T-cell (primary cell): Measurements from ENCODE around the gene CELF1. TPM values are rescaled to one million over a fixed set of nuclear protein-coding genes. Genes with fewer than 3 reads are reported as not detected.

ENCODE experiments used
- ATAC-seq, 4 experiments: fragments of 200-7000 bp in 3 of 4; fragments of 150-1000 bp in 1 of 4; cut with Tn5 transposase; replicated peaks in 1 of 4; 1 replicate in 3 of 4; 2 replicates in 1 of 4; pipeline ENCODE4 v1.10.0; 2021; ENCODE audit warnings: moderate library complexity in 3 of 4, mild to moderate bottlenecking in 2 of 4, moderate number of reproducible peaks in 1 of 4
- CTCF ChIA-PET, 2 donors: fragments of 300-600 bp; sonication (Branson Sonifier 250); formaldehyde crosslinking; loops; one replicate each; lab custom pipeline; 2022; ENCODE audit warnings: antibody characterized with exemption in 2 of 2; lab: Charles Lee
- POLR2A ChIA-PET, 2 donors: fragments of 300-600 bp; sonication (Branson Sonifier 250); formaldehyde crosslinking; loops; one replicate each; lab custom pipeline; 2022; ENCODE audit warnings: antibody characterized with exemption in 2 of 2; lab: Charles Lee
- DNase-seq, 35 experiments: peaks; one replicate each; pipeline versions ENCODE4 v3.0.0 to v3.0.0-alpha.2; 2013 to 2023
- H3K27ac ChIP-seq: one replicate; pipeline ENCODE4 v1.5.1; 2013; ENCODE audit warnings: low read length
- H3K27me3 ChIP-seq, 2 experiments: replicated peaks in 1 of 2; 1 replicate in 1 of 2; 2 replicates in 1 of 2; pipeline versions ENCODE4 v1.6.1 to v1.7.0; 2013; ENCODE audit warnings: low read length in 1 of 2, mixed read lengths in 1 of 2; ENCODE audit not compliant: control insufficient read depth in 2 of 2, insufficient read depth in 2 of 2; ENCODE audit errors: extremely low read depth in 1 of 2
- H3K36me3 ChIP-seq, 2 donors: 1 replicate in 1 of 2; 2 replicates in 1 of 2; pipeline versions ENCODE4 v1.6.1 to v1.7.0; 2013; ENCODE audit warnings: low read length in 1 of 2; ENCODE audit not compliant: control insufficient read depth in 2 of 2, insufficient read depth in 1 of 2; ENCODE audit errors: extremely low read depth in 1 of 2
- H3K4me1 ChIP-seq, 2 experiments: 1 replicate in 1 of 2; 2 replicates in 1 of 2; pipeline versions ENCODE4 v1.6.1 to v1.7.0; 2013; ENCODE audit warnings: low read length in 2 of 2, mixed read lengths in 1 of 2; ENCODE audit not compliant: insufficient read depth in 2 of 2, control insufficient read depth in 1 of 2; ENCODE audit errors: extremely low read depth in 1 of 2
- H3K4me3 ChIP-seq, 2 donors: 1 replicate in 1 of 2; 2 replicates in 1 of 2; pipeline versions ENCODE4 v1.5.1 to v1.7.0; 2013; ENCODE audit warnings: mild to moderate bottlenecking in 2 of 2, low read length in 1 of 2, moderate library complexity in 1 of 2; ENCODE audit not compliant: control insufficient read depth in 1 of 2; ENCODE audit errors: extremely low read depth in 1 of 2
- H3K9me3 ChIP-seq: 2 replicates; pipeline ENCODE4 v1.7.0; 2013
- H3K27ac Mint-ChIP-seq, 2 donors: one replicate each; pipeline ENCODE4 v1.8.0; 2020 to 2021; ENCODE audit warnings: mild to moderate bottlenecking in 2 of 2, mixed read lengths in 2 of 2
- H3K27me3 Mint-ChIP-seq, 2 donors: one replicate each; pipeline ENCODE4 v1.8.0; 2021 to 2022; ENCODE audit warnings: mixed read lengths in 2 of 2
- H3K36me3 Mint-ChIP-seq: one replicate; pipeline ENCODE4 v1.8.0; 2021; ENCODE audit warnings: mixed read lengths
- H3K4me1 Mint-ChIP-seq, 3 donors: one replicate each; pipeline ENCODE4 v1.8.0; 2020 to 2022; ENCODE audit warnings: mixed read lengths in 3 of 3, mild to moderate bottlenecking in 1 of 3
- H3K4me3 Mint-ChIP-seq, 3 donors: one replicate each; pipeline ENCODE4 v1.8.0; 2020 to 2022; ENCODE audit warnings: mild to moderate bottlenecking in 3 of 3, mixed read lengths in 3 of 3, moderate library complexity in 3 of 3
- H3K9me3 Mint-ChIP-seq, 3 donors: one replicate each; pipeline ENCODE4 v1.8.0; 2020 to 2022; ENCODE audit warnings: mixed read lengths in 3 of 3
- WGBS: methylation state at CpG from one replicate; pipeline ENCODE4 v1.1.5; 2013; ENCODE audit warnings: missing lambda C conversion rate; ENCODE audit not compliant: insufficient coverage; 5-methylcytosine and 5-hydroxymethylcytosine counted together
- total RNA-seq, 35 experiments: library from RNA in 6 of 35; stranded (reverse) in 6 of 35; fragments of 120-200 nt in 1 of 35; gene quantifications; one replicate each; pipeline versions ENCODE4 v1.2.1 to v1.2.4 and lab custom pipeline; 2013 to 2026

CELF1 gene
- total RNA-seq, 5 donors from 2014 or later (not counting 1 experiment from before 2014, with no cell fraction given) = 109 to 124 (median 123) TPM

GRCh38 chr11:47516155-47516554 lies 36.8 kb downstream of the CELF1 start:
- peaks cover 46 to 57% of the 10 kb centered on the region in 2 experiments for H3K4me1 ChIP-seq
- H3K4me3 Mint-ChIP-seq = no peak overlapping the region
- peaks cover 8% of the 10 kb centered on the region for H3K36me3 Mint-ChIP-seq
- no CpG with 5 or more reads among the region's 3 CpGs for WGBS
- POLR2A ChIA-PET = interaction anchor here (0.6 kb wide), 3 partner anchors 17 to 665 kb away, joined by 3 to 5 read pairs (median 3); no protein-coding TSS in a partner anchor
- DNase-seq (no peak), ATAC-seq (no peak)
- H3K4me3 ChIP-seq = no peak overlapping the region
- no peaks in the 10 kb centered on the region for H3K9me3 ChIP-seq
- H3K27me3 Mint-ChIP-seq = no peaks in the 10 kb centered on the region
- no peaks in the 10 kb centered on the region for H3K9me3 Mint-ChIP-seq
- CTCF ChIA-PET = interaction anchor here in 1 of 2 donors (0.7 kb wide), 1 partner anchor 1449 kb away, joined by 3 read pairs; no protein-coding TSS in a partner anchor
- H3K27ac Mint-ChIP-seq = peak overlapping the region in 1 of 2 donors; percentile 28
- no peak overlapping the region for H3K27ac ChIP-seq
- H3K36me3 ChIP-seq = no peaks in the 10 kb centered on the region
- H3K4me1 Mint-ChIP-seq = peaks cover 83 to 87% (median 87%) of the 10 kb centered on the region in 3 donors
- H3K27me3 ChIP-seq = no peaks in the 10 kb centered on the region

GRCh38 chr11:47514825-47515647 lies 37.9 kb downstream of the CELF1 start:
- Histone ChIP-seq H3K4me3 (no peak overlapping the region), H3K27ac (peak overlapping the region; percentile 2), H3K9me3 (no peaks in the 10 kb centered on the region), H3K4me1 (peaks cover 50 to 66% of the 10 kb centered on the region in 2 experiments), H3K36me3 (no peaks in the 10 kb centered on the region), H3K27me3 (no peaks in the 10 kb centered on the region)
- Mint-ChIP-seq H3K36me3 (peaks cover 6% of the 10 kb centered on the region), H3K4me1 (peaks cover 85 to 91% (median 88%) of the 10 kb centered on the region in 3 donors), H3K4me3 (peak overlapping the region; percentile 15 to 69 (median 42)), H3K27ac (peak overlapping the region; percentile 42 to 73), H3K9me3 (no peaks in the 10 kb centered on the region), H3K27me3 (no peaks in the 10 kb centered on the region)
- ATAC-seq (peak in 1 of 4 experiments; percentile 24), DNase-seq (no peak)
- ChIA-PET CTCF (interaction anchor here in 1 of 2 donors (0.7 kb wide), 1 partner anchor 1448 kb away, joined by 3 read pairs; no protein-coding TSS in a partner anchor), POLR2A (interaction anchor here (0.5 to 0.9 kb wide), 6 partner anchors 8 to 1672 kb away, joined by 3 to 5 read pairs (median 3); no protein-coding TSS in a partner anchor)
- WGBS = no CpG with 5 or more reads among the region's 5 CpGs

- no peaks in the 10 kb centered on the region for H3K9me3 ChIP-seq
- Mint-ChIP-seq H3K36me3 (peaks cover 3% of the 10 kb centered on the region), H3K27ac (peak overlapping the region in 1 of 2 donors; percentile 55), H3K4me3 (no peak overlapping the region), H3K4me1 (peaks cover 87 to 92% (median 89%) of the 10 kb centered on the region in 3 donors), H3K27me3 (no peaks in the 10 kb centered on the region), H3K9me3 (no peaks in the 10 kb centered on the region)
- POLR2A ChIA-PET = interaction anchor here in 1 of 2 donors (0.6 to 0.8 kb wide), 3 partner anchors 13 to 149 kb away, joined by 3 to 13 read pairs (median 6); no protein-coding TSS in a partner anchor
- no peaks in the 10 kb centered on the region for H3K27me3 ChIP-seq
- no peaks in the 10 kb centered on the region for H3K36me3 ChIP-seq
- 86% methylated on average over 2 of the region's 2 CpGs for WGBS
- DNase-seq (no peak), ATAC-seq (no peak)
- no peak overlapping the region for H3K27ac ChIP-seq
- H3K4me3 ChIP-seq = no peak overlapping the region
- peaks cover 46 to 63% of the 10 kb centered on the region in 2 experiments for H3K4me1 ChIP-seq
- CTCF ChIA-PET = no interaction called here
These were observed 40.2 kb downstream of the CELF1 start for GRCh38 chr11:47512701-47513100.

GRCh38 chr11:47511917-47512316 lies 41.0 kb downstream of the CELF1 start:
- Mint-ChIP-seq H3K4me3 (no peak overlapping the region), H3K9me3 (no peaks in the 10 kb centered on the region), H3K27me3 (no peaks in the 10 kb centered on the region), H3K36me3 (peaks cover 3% of the 10 kb centered on the region), H3K4me1 (peaks cover 87 to 93% (median 91%) of the 10 kb centered on the region in 3 donors), H3K27ac (peak overlapping the region; percentile 23 to 52)
- H3K9me3 ChIP-seq = no peaks in the 10 kb centered on the region
- H3K36me3 ChIP-seq = no peaks in the 10 kb centered on the region
- WGBS = 89% methylated on average over 7 of the region's 7 CpGs
- POLR2A ChIA-PET = interaction anchor here in 1 of 2 donors (0.6 kb wide), 2 partner anchors 149 to 150 kb away, joined by 3 to 5 read pairs; no protein-coding TSS in a partner anchor
- no peak overlapping the region for H3K4me3 ChIP-seq
- DNase-seq (no peak), ATAC-seq (no peak)
- H3K27me3 ChIP-seq = no peaks in the 10 kb centered on the region
- no peak overlapping the region for H3K27ac ChIP-seq
- CTCF ChIA-PET = no interaction called here
- H3K4me1 ChIP-seq = peaks cover 49 to 59% of the 10 kb centered on the region in 2 experiments

GRCh38 chr11:47510209-47510608 lies 42.7 kb downstream of the CELF1 start:
- Histone ChIP-seq H3K27me3 (no peaks in the 10 kb centered on the region), H3K27ac (no peak overlapping the region), H3K9me3 (no peaks in the 10 kb centered on the region), H3K36me3 (no peaks in the 10 kb centered on the region), H3K4me1 (peaks cover 42 to 47% of the 10 kb centered on the region in 2 experiments), H3K4me3 (no peak overlapping the region)
- Mint-ChIP-seq H3K4me1 (peaks cover 80 to 88% (median 85%) of the 10 kb centered on the region in 3 donors), H3K36me3 (peaks cover 6% of the 10 kb centered on the region), H3K4me3 (no peak overlapping the region), H3K27me3 (no peaks in the 10 kb centered on the region), H3K27ac (peak overlapping the region in 1 of 2 donors; percentile 75), H3K9me3 (no peaks in the 10 kb centered on the region)
- no peak for ATAC-seq
- ChIA-PET CTCF (interaction anchor here (0.5 to 2.9 kb wide), 3 partner anchors 8 to 898 kb away, joined by 5 to 9 read pairs (median 6); no protein-coding TSS in a partner anchor), POLR2A (no interaction called here)
- DNase-seq = no peak
- 63% methylated on average over 2 of the region's 7 CpGs for WGBS

GRCh38 chr11:47509077-47509536 lies 43.8 kb downstream of the CELF1 start:
- peak overlapping the region; percentile 56 to 73 for H3K27ac Mint-ChIP-seq
- H3K27me3 Mint-ChIP-seq = no peaks in the 10 kb centered on the region
- H3K36me3 Mint-ChIP-seq = peaks cover 6% of the 10 kb centered on the region
- DNase-seq = peak in 3 of 35 experiments; percentile 4 to 13 (median 13)
- H3K9me3 Mint-ChIP-seq = no peaks in the 10 kb centered on the region
- ChIA-PET POLR2A (interaction anchor here (0.5 to 0.6 kb wide), 3 partner anchors 30 to 441 kb away, joined by 4 to 11 read pairs (median 5); no protein-coding TSS in a partner anchor), CTCF (interaction anchor here in 1 of 2 donors (0.7 to 2.9 kb wide), 3 partner anchors 9 to 44 kb away, joined by 3 to 9 read pairs (median 3); no protein-coding TSS in a partner anchor)
- Histone ChIP-seq H3K9me3 (no peaks in the 10 kb centered on the region), H3K4me1 (peaks cover 35 to 42% of the 10 kb centered on the region in 2 experiments), H3K36me3 (peaks cover 0 to 2% of the 10 kb centered on the region in 2 donors), H3K27ac (no peak overlapping the region), H3K27me3 (no peaks in the 10 kb centered on the region), H3K4me3 (no peak overlapping the region)
- peaks cover 76 to 84% (median 83%) of the 10 kb centered on the region in 3 donors for H3K4me1 Mint-ChIP-seq
- peak overlapping the region in 2 of 3 donors; percentile 22 to 45 for H3K4me3 Mint-ChIP-seq
- WGBS = no CpG with 5 or more reads among the region's 4 CpGs
- ATAC-seq = peak; percentile 31 to 69 (median 48)
